ENCODE data around the gene SHISAL1.

SHISAL1 gene

DNA sequence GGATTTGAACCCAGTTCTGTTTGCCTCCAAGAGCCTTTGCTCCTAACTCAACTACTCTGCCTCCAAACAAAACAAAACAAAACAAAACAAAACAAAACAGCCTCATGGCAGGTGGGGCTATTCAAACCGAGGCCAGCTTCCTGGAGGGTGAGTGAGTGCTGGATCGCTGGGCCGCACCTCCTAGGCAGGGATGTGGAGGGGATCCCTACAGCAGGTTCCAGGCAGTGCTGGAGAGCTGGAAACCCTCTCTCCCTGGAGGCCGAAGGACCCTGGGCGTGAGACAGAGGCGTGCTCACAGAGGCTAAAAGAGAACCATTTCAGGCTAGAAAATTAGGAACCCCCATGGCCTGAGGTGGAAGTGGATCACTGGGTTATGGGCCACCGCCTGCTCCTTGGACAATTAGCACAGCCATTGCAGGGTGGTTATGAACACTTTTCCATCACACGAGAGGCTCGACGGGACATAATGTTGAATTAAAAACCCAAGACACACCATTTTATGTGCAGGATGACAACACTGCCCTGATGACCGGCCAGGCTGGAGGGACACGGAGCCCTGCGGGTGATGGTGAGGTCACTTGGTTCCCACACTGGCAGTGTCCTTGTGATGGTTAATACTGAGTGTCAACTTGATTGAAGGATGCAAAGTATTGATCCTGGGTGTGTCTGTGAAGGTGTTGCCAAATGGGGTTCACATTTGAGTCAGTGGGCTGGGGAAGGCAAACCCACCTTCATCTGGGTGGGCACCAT, 35.2 kb downstream of the SHISAL1 start:
- DNase-seq (ENCODE audit: low spot score) = no peak

GRCh38 chr22:44276706-44277356, 35.9 kb downstream of the SHISAL1 start:
- no peak for DNase-seq (ENCODE audit: low spot score)

DNA sequence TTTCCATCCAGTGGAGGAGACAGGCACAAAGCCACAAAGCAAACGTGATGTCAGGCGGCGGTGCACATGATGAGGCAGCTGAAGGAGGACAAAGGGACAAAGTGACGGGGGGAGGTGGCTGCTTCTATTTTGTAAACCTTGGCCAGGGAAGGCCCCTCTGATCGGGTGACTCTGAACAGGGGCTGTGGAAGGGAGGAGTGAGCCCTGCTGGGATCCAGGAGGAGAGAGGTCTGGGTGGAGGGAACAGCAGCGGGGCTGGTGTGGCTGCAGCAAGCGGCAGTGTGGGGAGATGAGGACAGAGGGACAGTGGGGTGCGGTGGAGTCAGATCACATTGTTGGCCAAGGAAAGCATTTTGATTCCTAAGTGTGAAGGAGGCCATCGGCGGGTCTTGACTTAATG, 36.7 kb downstream of the SHISAL1 start:
- DNase-seq (ENCODE audit: low spot score) = no peak

DNA sequence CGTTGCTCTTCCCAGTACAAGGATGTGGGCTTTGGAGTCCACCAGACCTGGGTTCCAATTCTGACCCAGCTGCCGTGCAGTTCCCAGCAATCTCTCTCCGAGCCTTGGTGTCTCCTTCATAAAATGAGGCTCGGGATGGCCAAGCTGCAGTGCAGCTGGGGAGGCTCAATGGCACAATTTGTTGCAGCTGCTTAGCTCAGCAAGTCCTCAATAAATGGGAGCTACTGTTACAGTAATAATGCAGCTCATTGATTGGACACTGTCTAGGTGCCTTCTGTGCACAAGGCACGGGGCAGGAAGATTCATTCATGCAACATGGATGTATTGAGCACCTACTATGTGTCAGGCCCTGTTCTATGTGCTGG, 37.1 kb downstream of the SHISAL1 start:
- DNase-seq (ENCODE audit: low spot score) = no peak

DNA sequence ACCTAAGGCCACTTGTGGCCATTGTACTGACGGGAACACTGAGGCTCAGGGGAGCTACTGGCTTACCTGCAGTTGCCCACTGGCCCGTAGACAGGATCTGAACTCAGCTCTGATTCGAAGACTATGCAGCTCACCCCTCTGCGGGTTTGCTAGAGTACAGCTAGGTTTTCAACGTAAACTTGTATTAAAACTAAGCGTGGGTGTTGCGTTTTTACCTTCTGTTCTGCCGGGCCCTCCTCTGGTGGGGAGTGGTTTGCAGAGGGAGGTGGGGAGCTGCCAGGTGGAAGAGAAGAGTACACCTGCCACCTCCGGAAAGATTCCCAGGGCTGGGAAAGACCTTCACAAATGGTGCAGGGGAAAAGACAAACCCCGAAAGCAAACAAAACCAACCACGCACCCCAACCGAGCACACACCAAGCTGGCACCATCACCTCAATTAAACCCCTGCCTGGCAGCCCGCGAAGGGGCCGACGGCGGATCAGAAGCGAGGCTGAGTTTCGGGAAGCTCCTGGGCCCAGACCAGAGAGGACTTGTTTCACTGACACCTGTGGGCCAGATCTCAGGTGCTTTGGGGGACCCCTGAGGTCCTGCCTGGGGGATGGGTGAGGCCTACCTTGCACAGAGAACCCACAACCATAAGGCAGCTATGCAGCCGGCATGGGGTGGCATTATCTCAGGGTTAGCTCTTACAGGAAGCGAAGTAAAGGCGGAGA, 37.7 kb downstream of the SHISAL1 start:
- DNase-seq (ENCODE audit: low spot score) = no peak

DNA sequence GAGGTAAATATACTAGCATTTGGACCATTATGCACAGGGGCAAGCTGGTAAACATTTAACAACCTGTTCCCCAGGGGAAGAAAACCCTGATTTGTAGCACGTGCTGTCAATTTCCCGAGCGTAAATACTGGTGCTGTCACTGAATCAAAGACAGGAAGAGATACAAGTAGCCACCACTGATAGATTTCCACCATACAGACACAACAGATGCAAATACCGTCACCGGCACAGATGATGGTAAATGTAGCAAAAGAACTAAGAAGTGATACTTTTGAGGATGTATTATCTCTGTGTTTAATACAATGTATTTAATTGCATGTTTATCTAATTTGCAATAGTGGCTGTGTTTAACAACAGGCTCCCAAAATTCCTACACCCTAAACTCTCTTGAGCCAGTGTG, 39.6 kb downstream of the SHISAL1 start:
- no peak for DNase-seq (ENCODE audit: low spot score)

DNA sequence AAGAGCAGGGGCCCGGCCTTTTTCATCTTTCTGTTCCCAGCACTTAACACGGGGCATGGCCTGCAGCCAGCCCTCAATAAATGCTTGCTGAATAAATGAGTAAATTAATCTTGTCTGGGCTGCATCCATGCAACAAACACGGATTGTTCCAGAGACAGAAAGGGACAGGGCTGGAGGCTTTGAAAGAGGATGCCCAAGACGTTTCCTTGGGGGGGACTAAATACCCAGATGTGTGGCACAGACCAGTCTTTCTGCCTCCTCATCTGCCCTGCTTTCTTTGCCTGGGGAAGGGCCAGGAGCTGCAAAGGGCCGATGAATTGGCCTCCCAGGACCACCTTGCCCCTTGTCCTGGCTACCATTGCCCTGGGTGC, 40.4 kb downstream of the SHISAL1 start:
- no peak for DNase-seq (ENCODE audit: low spot score)

- no peak for DNase-seq (ENCODE audit: low spot score)
These were observed 40.9 kb downstream of the SHISAL1 start for GRCh38 chr22:44271732-44272400.

DNA sequence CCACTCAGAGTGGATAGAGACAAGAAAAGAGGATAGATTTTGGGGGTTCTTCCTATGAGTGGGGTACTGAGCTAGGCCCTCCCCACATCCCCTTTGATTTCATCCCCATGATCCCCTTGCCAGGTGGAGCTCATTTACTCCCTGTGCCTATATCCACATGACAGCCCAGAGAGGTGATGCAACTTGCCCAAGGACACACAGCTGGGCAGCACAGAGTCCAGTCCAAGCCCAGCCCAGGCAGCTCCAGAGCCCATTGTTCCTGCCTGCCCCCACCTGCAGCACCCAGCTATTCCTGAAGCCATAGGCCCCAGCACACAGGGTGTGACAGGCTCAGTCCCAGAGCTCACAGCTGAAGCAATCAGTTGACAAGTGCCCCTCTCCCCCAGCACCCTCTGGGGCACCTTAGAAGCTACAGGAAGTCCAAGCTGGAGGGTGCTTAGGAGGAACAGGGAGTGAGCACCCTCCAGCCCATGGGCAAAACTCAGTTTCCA, 41.7 kb downstream of the SHISAL1 start:
- no peak for DNase-seq (ENCODE audit: low spot score)

DNA sequence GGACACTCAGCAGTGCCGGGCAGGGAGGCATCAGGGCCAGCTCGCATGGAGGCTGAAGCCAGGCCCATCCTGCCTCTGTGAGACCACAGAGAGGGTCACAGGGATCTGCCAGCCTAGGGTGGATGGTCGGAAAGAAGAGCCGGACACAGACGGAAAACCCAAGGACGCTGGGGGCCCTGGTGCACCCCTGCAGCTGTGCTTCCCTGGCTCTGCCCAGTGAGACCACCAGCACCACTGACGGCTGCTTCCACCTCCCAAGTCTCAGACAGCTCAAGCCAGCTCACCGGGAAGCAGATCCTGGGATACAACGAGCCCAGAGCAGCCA, 42.2 kb downstream of the SHISAL1 start:
- DNase-seq (ENCODE audit: low spot score) = no peak

GRCh38 chr22:44269757-44270555, 42.8 kb downstream of the SHISAL1 start:
- DNase-seq (ENCODE audit: low spot score) = no peak

DNA sequence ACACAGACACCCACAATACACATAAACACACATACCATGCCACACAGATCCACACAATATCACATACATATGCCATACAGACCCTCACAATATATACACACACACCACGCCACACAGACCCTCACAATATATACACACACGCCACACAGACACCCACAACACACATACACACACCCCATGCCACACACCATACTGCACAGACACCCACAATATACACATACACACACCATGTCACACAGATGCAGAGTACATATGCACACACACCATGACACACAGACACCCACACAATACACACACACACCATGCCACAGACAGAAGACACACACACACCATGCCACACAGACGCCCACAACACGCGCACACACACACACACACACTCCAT, 43.6 kb downstream of the SHISAL1 start:
- DNase-seq (ENCODE audit: low spot score) = no peak

- DNase-seq (ENCODE audit: low spot score) = no peak
These were observed 44.2 kb downstream of the SHISAL1 start for GRCh38 chr22:44268431-44269116.

DNA sequence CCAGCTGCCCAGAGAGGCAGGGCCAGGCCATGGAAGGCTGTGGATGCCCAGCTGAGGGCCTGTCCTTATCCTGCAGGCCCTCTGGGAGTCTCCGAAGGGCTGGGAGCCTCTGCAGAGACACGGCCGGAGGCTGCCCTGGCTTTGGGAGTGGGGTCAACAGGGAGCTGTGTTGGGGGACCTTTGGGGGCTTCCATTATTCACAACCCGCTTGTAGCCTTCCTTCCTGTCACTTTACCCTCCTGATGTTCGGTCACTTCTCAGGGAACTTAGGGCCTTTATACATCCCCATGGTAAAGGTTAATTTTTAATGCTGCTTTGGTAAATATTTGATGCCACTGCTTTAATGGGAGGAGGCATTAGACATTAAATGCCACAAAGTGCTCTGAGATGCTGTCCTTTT, 44.9 kb downstream of the SHISAL1 start:
- DNase-seq (ENCODE audit: low spot score) = no peak

GRCh38 chr22:44266796-44267760, 45.7 kb downstream of the SHISAL1 start:
- DNase-seq (ENCODE audit: low spot score) = no peak

DNA sequence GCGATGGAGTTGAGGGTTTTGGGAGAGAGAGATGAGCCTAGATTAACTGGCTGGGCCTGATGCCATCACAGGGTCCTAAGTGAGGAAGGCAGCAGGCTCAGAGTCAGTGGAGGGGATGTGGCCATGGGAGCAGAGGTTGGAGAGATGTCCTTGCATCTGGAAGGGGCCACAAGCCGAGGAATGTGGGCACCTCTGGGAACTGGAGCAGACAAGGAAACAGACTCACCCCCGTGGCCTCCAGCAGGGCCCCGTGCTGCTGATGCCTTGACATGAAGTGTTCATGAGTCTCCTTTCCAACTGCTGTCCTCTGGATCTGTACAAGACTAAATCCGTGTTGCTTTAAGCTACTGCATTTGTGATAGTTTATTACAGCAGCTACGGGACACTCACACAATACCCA, 49.2 kb downstream of the SHISAL1 start:
- no peak for DNase-seq (ENCODE audit: low spot score)

DNA sequence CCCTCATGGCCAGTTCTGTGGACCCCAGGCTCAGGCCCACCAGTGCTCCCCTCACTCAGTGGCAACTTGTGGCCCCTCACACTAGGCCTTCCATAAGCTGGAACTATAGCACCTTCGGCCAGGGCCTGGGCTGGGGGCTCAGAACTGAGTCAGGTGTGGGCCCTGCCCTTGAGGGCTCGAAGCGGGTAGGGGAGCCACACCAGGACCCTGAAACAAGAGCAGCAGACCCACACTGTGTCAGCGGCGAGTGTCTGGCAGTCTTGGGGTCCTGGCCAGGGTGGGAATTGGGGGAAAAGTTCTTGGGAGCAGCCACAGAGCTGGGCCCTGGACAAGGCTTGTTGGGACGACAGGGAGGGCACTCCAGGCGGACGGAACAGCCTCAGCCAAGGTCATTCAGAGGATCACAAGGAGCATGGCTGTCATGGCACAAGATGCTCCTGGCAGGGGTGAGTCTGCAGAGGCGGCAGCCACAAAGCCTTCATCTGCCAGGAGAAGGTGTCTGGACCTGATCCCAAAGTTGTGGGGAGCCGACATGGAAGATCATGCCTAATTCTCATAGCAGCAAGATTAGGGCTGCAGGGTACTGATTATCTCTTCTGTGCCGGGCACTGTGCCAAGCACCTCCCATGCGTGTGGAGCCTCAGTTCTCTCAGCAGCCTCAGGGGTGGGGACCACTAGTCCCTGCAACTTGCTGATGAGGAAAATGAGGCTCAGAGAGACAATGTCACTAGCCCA, 50.7 kb downstream of the SHISAL1 start:
- DNase-seq (ENCODE audit: low spot score) = no peak

- no peak for DNase-seq (ENCODE audit: low spot score)
These were observed 51.4 kb downstream of the SHISAL1 start for GRCh38 chr22:44261164-44261860.

Data from LoVo (cell line).